H1 (cell line): Measurements from ENCODE around the gene KRT81. TPM values are rescaled to one million over a fixed set of nuclear protein-coding genes. Genes with fewer than 3 reads are reported as not detected.

ENCODE experiments used
- CHD7 ChIP-seq: fragments of 300-600 bp; sonication (generic); IDR thresholded peaks from 2 replicates; pipeline ENCODE4 v1.7.1; 2012; ENCODE audit warnings: low read length, moderate library complexity, mild to moderate bottlenecking, inconsistent platforms; ENCODE audit not compliant: insufficient replicate concordance
- GABPA ChIP-seq: IDR thresholded peaks from 2 replicates; pipeline ENCODE4 v1.6.1; 2011; ENCODE audit warnings: mild to moderate bottlenecking, low read length, moderate library complexity, borderline replicate concordance; ENCODE audit not compliant: insufficient read depth
- polyA plus RNA-seq, 7 experiments: library from polyadenylated mRNA; depleted of rRNA in 3 of 7; stranded (reverse) in 5 of 7; unstranded in 2 of 7; fragments of >200 nt in 5 of 7; fragments of 200-250 nt in 2 of 7; gene quantifications; 1 replicate in 5 of 7; 2 replicates in 1 of 7; 4 replicates in 1 of 7; pipeline versions ENCODE4 v1.2.1 to v1.2.3, GENCODE V29; 2011 to 2013; ENCODE audit warnings: missing spikeins in 2 of 7, mixed read lengths in 2 of 7
- total RNA-seq: library from RNA; stranded (reverse); fragmentation: NEBNext Ultra II Directional; extraction: Animal tissue kit (Norgen Biotek cat#: 25700); gene quantifications from 2 replicates; pipeline ENCODE4 v1.2.1, GENCODE V29; 2021

KRT81 gene
- total and polyA plus RNA-seq, 2 of the 8 experiments (the other 6 are each of a cell fraction or from before 2014, with no cell fraction given) = not detected

GRCh38 chr12:52280796-52281560, 10.4 kb downstream of the KRT81 start (continued):
- no peak for TF ChIP-seq CHD7
- TF ChIP-seq GABPA = no peak
